Measurements from ENCODE around the gene RARA.

- no peak for TF ChIP-seq EP300 (conservative IDR thresholded peaks at IDR 0.05; ENCODE audit: poor library complexity, severe bottlenecking)
- no peak for TF ChIP-seq CTCF (IDR thresholded peaks at IDR 0.05; ENCODE audit: poor library complexity, severe bottlenecking)
- TF ChIP-seq RAD21 (conservative IDR thresholded peaks at IDR 0.05), result no peak
- no peak for TF ChIP-seq MXI1 (conservative IDR thresholded peaks at IDR 0.05; ENCODE audit: poor library complexity, severe bottlenecking)
- TF ChIP-seq EZH2 (IDR thresholded peaks at IDR 0.05; ENCODE audit: borderline replicate concordance, insufficient read depth, low read length, poor library complexity, severe bottlenecking), result no peak
- no peak for TF ChIP-seq POLR2AphosphoS5 (IDR thresholded peaks at IDR 0.05)
- TF ChIP-seq, protein P1, sequence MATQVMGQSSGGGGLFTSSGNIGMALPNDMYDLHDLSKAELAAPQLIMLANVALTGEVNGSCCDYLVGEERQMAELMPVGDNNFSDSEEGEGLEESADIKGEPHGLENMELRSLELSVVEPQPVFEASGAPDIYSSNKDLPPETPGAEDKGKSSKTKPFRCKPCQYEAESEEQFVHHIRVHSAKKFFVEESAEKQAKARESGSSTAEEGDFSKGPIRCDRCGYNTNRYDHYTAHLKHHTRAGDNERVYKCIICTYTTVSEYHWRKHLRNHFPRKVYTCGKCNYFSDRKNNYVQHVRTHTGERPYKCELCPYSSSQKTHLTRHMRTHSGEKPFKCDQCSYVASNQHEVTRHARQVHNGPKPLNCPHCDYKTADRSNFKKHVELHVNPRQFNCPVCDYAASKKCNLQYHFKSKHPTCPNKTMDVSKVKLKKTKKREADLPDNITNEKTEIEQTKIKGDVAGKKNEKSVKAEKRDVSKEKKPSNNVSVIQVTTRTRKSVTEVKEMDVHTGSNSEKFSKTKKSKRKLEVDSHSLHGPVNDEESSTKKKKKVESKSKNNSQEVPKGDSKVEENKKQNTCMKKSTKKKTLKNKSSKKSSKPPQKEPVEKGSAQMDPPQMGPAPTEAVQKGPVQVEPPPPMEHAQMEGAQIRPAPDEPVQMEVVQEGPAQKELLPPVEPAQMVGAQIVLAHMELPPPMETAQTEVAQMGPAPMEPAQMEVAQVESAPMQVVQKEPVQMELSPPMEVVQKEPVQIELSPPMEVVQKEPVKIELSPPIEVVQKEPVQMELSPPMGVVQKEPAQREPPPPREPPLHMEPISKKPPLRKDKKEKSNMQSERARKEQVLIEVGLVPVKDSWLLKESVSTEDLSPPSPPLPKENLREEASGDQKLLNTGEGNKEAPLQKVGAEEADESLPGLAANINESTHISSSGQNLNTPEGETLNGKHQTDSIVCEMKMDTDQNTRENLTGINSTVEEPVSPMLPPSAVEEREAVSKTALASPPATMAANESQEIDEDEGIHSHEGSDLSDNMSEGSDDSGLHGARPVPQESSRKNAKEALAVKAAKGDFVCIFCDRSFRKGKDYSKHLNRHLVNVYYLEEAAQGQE (IDR thresholded peaks at IDR 0.05; ENCODE audit: borderline replicate concordance), result no peak
- no peak for TF ChIP-seq SMC3 (conservative IDR thresholded peaks at IDR 0.05; ENCODE audit: poor library complexity)
- no peak for TF ChIP-seq TAF1 (IDR thresholded peaks at IDR 0.05; ENCODE audit: low read depth)
Measured at GRCh38 chr17:40377832-40378231, 68.9 kb downstream of the RARA start.
